B cell (primary cell): Measurements from ENCODE around the gene BTBD1.
"Not testable (repeated sequence)": the region's sequence is repeated elsewhere in the genome, so short reads cannot be mapped to it uniquely, and the experiment has no call there.

Experiments
- CTCF ChIP-seq: fragments of 200-600 bp; IDR thresholded peaks from one replicate; pipeline ENCODE4 v1.8.0; 2022; ENCODE audit warnings: antibody characterized with exemption, mild to moderate bottlenecking
- EZH2 ChIP-seq: IDR thresholded peaks from 2 replicates; pipeline ENCODE4 v1.6.1; 2012; ENCODE audit warnings: borderline replicate concordance, low read depth, mild to moderate bottlenecking, moderate library complexity, low read length; ENCODE audit not compliant: insufficient read depth, poor library complexity, severe bottlenecking

GRCh38 chr15:83085461-83085860 lies 18.4 kb upstream of the BTBD1 start:
- not testable (repeated sequence) for TF ChIP-seq CTCF, EZH2
